HG03558 (cell line): ENCODE results near the gene AP3M1.
"Not testable (repeated sequence)": the region's sequence is repeated elsewhere in the genome, so short reads cannot be mapped to it uniquely, and the experiment has no call there.

Experiments
- ATAC-seq: cut with Tn5 transposase; IDR thresholded peaks from one replicate; pipeline ENCODE4 v1.9.1; 2021; ENCODE audit warnings: moderate number of reproducible peaks; ENCODE audit not compliant: unreplicated experiment; ENCODE audit errors: extremely low read depth

AP3M1 gene, protein sequence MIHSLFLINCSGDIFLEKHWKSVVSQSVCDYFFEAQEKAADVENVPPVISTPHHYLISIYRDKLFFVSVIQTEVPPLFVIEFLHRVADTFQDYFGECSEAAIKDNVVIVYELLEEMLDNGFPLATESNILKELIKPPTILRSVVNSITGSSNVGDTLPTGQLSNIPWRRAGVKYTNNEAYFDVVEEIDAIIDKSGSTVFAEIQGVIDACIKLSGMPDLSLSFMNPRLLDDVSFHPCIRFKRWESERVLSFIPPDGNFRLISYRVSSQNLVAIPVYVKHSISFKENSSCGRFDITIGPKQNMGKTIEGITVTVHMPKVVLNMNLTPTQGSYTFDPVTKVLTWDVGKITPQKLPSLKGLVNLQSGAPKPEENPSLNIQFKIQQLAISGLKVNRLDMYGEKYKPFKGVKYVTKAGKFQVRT

DNA sequence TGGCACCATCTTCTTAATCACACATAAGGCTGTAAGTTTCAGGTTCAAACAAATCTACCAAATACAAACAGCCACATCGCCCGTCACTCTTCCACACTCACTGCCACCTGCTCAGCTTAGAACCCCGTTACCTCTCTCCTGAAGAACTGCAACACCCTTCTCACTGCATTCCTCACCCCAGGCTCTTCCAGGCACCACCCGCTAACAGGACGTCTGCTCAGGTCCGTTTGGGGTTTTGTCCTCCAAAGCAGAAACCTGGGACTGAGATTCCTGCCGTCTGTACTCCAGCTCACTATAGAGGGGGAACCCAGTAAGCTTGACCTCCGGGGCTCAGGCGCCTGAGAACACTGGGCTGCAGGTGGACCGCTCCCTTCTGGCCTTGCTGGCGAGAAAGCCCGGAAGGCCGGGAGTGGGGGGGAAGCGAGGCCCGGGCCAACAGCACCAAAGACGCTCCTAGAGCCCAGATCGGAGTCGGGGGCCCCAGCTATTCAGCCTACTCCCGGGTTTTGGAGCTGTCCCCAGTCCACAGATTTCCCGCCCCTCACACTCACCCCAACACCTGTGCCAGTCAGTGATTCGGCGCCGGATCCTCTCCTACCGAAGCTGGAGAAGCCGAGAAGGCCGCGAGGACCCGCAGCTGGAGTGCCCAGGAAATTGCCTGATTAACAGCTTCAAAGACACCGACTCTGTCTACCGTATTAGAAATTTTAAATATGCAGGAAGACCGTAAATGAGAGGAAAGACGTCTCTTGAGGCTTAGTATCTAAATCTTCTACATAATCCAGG is at the start of gene AP3M1:
TSS of gene AP3M1 (minus strand) at position 625 of the 786 bp plus-strand sequence. CDS start 12,449 bp downstream, outside the sequence.
- ATAC-seq: peak; percentile 22

DNA sequence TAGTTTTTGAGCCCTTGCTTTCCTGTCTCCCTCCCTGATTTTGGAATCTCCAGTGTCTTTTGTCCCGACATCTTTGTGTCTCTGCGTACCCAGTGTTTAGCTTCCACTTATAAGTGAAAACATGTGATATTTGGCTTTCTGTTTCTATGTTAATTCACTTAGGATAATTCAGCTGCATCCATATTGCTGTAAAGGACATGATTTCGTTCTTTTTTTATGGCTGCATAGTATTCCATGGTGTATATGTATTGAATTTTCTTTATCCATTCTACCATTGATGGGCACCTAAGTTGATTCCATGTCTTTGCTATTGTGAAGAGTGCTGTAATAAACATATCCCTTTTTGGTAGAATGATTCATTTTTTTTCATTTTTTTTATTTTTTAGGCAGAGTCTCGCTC is 48.7 kb upstream of the AP3M1 start:
- ATAC-seq: no peak

DNA sequence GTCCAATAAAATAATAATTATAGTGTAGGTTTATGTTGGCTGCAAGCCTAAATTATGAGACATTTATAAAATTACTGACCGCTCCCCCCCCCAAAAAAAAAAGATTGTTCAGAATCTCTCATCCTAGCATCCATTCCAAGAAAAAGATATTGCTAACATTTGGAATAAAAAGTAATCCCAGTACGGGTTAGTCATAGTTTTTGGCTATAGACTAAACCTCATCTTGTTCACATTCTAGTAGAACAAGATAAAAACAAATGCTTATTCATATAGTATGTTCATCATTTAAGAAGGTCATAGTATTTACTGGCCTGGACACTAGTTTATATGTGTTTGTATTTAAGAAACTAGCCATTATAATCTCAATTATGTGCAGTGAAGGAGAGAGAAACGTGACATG is 44.4 kb upstream of the AP3M1 start:
- no peak for ATAC-seq

DNA sequence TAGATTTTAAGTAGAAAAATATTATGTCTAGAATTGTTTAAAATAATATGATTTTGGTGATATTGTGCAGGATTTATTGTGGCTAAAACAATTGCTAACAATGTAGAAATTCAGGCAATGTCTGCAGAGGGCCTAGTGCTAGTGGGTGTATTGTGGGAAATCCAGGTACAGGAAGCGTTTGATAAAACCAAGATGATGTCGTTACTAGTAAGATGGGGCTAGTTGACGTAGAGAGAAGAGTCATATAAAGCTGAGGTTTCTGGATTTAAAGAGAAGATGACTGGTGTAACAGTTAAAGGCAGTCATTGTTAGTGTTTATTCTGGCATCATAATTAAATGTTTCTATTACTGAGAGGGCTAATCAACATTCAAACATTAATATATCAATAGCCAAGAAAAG is 43.9 kb upstream of the AP3M1 start:
- no peak for ATAC-seq

DNA sequence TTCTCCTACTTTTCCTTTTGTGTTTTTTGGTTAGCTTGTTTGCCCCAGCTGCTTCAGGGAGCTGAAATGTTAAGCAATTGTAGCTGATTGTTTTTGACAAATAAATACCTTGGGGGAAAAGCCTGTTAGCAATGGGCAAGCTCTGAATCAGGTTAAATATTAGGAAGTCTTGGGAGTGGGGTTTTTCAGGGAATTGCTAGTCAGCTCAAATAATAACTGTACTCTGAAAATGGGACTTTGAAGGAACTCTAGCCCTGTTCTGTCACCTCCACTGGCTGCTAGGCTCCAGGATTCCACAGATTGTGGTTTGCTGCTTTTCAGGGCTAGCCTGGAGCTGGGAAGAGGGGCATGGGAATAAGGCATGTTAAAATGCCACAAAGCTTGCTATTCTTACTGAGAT is 39.9 kb upstream of the AP3M1 start:
- ATAC-seq: no peak

DNA sequence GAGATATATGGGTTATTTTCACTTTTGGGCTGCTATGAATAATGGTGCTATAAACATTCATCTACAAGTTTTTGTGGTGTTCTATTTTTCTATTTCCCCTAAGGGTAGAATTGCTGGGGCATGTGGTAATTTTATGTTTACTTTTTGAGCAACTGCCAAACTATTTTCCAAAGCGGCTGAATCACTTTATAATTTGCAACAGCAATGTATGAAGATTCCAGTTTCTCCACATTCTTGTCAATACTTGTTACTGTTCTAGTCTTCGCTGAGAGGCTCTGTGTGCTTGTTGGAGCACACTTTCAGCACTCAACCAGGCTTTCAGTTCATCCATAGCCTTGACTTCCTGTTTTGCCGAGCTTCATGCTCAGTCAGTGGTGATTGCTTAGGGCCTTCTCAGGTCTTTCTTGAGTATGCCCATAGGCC is 39.4 kb upstream of the AP3M1 start:
- ATAC-seq: no peak

DNA sequence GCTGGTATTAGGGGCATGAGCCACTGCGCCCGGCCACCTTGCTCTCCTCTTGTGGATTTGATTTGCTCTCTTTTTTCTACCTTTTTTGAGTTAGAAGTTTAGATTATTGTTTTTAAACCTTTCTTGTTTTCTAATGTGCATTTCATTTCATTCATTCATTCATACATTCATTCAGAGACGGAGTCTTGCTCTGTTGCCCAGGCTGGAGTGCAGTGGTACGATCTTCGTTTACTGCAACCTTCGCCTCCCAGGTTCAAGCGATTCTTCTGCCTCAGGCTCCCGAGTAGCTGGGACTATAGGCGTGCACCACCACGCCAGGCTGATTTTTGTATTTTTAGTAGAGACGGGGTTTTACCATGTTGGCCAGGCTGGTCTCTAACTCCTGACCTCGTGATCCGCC is 38.0 kb upstream of the AP3M1 start:
- ATAC-seq: not testable (repeated sequence)

DNA sequence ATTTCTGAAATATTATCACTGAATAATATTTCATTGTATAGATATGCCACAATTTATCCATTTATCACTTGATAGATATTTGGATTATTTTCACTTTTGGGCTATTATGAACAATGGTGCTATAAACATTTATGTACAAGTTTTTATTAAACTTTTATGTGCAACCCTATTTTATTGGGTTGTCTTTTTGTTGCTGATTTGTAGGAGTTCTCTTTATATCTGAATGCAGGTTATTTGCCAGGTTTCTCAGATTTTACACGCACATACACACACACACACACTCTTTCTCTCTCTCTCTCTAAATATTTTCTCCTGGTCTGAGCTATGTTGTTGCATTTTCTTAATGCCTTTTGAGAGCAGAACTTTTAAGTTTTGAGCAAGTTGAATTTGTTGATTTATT is 36.6 kb upstream of the AP3M1 start:
- ATAC-seq: no peak

DNA sequence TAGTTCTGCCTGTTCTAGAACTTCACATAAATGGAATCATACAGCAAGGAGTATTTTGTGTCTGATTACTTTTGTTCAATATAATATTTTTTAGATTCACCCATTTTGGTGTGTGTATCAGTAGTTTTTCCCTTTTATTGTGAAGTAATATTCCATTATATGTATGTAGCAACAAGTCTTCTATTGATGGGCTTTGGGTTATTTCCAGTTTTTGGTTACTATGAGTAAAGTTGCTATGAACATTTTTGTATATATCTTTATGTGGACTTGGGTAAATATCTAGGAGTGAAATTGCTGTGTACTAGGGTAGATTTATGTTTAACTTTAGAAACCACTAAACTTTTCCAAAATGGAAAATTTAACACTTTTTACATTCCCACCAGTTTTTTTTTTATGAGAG is 36.0 kb upstream of the AP3M1 start:
- no peak for ATAC-seq

DNA sequence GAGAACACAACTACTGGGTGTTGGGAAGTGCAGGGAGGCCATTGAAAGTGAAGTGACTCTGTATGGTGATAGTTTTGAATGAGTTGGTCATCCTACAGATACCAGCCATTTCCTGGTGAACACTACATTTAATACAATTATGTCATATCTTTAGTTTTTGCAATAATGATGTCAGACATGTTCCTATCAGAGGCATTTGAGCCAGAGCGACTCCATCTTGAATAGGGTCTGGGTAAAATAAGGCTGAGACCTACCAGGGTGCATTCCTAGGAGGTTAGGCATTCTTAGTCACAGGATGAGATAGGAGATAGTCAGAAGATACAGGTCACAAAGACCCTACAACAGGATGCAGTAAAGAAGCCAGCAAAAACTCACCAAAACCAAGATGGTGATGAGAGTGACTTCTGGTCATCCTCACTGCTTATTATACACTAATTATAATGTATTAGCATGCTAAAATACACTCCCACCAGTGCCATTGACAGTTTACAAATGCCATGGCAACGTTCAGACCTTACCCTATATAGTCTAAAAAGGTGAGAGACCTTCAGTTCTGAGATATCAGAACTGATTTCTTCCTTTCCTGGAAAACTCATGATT is 28.6 kb upstream of the AP3M1 start:
- ATAC-seq: no peak

DNA sequence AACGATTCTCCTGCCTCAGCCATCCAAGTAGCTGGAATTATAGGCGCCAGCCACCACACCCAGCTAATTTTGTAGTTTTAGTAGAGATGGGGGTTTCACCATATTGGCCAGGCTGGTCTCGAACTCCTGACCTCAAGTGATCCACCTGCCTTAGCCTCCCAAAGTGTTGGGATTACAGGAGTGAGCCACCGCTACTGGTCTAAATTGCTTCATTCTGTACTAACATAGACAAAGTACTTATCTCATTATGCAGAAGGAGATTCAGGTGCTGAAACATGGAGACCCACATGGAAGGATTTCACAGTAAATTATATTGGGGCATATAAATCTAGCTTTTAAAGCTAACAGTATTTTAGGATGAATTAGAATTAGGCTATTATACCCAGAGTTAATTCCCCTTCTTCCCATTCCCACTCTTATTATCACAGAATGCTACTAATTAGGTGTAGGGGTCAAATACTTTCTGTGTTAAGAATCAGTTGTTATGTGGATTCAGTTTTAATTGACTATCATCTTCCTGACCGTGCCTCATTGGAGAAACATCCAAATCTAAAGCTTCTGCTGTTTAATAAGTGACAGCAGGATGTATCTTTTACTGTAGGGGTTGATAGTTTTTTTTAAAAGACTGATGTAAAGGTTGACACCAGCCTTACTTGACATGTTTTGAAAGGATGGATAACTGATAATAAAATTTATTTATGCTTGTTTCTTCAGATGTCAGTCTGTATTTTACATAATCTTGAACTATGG is 27.6 kb upstream of the AP3M1 start:
- no peak for ATAC-seq

DNA sequence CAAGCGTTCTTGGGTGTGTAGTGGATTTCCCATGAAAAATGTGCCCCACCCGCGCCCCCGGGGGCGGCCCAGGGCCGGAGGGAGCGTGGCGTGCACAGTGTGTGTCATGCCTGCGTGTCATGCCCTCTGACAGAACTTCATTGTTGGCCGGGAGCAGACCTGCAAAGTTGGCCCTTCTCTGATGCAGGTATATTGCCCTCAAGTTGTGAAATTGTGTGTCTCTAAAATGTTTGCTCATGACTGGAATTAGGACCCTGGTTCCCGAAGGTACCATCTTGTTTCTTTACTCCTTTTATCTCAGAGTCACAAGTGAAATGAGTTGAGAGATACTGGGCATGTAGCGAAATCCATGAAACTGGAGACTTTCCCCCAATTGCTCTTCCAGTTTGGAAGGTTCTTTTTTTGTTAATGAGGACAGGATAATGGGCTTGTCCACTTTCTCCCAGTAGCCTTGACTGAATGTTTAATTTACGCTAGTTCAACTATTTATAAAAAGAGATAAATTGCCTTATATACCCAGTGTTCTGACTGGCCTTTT is 26.6 kb upstream of the AP3M1 start:
- ATAC-seq: no peak

DNA sequence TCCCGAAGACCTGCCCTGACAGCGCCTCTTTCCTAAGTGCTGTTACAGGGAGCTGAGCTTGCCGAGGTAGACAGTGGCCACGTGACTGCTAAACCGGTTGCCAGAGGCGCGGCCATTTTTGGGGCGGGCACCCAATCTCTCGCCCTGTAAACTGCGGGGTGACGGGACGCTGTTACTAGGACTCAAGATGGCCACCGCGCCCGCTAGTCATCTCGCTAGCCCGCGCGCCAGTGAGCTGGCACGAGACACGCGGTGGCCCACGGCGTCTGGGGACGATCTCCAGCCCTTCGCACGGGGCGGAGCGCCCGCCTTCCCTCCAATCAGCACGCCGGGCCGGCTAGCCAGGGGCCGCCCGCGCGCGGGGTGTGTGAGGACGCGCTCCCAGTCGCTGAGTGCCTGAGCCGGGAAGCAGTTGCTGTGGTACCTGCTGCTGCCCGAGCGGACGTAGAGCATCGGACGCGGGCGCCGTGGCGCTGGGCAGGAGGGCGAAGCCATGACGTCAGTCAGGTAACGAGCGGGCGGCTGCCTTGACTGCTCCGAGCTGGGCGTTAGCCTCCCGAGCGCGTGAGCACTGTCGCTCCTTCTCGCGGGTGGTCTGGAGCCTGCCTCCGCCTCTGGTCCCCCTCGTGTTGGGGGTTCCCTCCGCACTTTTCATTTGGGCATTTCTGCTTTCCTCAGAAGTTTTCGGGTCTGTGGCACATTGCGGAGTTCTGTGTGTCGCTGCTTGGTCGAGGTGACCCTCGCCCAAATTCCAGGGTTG is 25.9 kb upstream of the AP3M1 start:
- peak; percentile 88 for ATAC-seq

DNA sequence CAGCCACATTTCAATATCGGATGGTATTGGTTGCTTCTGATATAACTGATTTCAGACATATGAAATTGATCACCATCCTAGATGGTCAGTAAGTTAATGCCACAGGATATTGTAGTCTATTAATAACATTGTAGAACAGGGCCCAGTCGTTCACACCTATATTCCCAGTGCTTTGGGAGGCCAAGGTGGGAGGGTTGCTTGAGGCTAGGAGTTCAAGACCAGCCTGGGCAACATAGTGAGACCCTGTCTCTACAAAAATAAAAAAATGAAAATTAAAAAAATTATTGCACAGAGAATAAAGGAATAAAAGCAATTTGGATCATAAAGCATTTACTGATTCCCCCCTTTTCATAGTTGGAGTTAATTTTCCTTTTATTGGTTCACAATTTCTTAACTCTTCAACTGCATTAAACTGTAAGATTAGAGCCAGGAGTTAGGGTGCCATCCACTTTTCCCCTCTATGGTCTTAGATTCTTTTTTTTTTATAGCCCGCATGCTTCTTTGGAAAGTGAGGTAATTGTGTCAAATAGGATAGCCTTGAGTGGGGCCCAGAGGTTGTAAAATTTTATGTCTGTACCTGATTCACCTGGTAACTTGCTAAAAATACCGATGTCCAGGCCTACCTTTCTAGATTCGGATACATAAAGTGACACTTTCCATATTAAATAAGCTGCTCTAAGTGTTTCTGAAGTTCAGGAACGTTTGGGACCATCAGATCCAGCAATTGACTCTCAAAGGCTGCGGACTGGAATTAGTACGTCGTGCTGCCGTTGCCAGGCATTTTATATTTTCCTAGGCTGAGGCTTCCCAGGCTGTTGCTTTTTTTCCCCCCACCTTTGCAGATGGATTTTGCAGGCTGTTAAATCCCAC is 25.1 kb upstream of the AP3M1 start:
- ATAC-seq: no peak

DNA sequence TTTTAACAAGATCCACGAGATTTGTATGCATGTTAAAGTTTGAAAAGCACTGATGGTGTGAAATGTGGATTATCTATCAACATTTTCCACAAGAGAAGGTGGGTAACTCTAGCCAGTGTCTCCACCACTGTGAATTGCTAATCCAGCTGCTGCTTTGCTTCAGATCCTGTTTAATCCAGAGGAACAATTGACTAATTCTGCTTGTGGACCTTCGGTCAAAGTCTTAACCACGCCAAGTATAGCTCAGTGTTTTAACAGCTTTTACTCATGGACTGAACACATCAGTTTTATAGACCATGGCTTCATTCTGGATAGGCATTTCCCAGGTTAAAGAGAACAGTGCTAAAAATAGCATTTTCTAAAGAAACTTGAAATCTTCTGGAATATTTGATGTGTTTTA is 23.9 kb upstream of the AP3M1 start:
- no peak for ATAC-seq

DNA sequence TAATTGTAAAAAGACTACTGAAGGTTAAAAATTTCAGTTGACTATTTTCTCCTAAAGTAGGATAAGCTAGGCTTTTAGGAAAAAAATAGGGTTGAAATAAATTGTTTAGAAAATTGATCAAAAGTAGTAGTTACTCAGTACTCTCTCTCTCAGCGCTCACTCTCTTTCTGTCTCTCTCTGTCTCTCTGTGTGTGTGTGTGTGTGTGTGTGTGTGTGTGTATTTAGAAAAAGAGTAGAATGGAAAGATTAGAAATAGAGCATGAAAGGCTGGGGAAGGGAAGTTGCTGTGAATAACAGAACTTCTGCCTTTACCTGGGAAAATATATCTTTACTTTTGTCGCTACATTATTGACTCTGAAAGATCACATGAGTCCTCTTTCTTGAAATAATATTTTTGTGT is 21.0 kb upstream of the AP3M1 start:
- ATAC-seq: no peak

DNA sequence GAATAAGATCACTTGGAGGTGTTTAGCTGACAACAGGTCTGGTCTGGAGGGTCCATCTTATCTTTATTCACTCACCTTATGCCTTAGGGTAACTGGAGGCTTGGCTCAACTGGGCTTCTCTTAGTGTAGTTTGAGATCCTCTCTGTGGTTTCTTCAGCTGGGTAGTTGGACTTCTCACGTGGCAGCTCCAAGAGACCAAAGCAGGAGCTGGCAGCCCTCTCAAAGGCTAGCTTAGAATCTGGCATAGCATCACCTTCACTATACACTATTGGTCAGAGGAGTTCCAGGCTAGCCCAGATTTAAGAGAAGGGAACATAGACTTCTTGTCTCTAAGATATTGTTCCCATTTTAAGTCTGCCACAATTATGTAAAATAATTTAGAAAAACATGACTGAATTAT is 16.8 kb upstream of the AP3M1 start:
- ATAC-seq: no peak

DNA sequence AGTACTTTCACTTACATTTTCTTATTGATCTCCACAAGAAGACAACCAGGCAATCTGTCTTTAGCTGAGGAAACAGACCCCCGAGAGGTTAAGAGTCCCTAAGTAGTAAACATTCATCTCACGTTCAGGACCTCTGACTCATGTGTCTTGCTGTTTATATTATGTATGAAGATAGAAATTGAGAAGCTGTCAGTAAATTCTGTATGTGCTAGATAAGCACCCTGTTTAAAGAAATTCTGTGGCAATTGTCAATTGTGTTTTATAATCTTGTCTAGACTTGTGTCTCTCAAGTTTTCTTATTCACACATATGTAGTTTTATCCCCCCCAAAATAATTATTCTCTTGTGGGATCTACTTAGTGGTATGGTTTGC is 14.9 kb upstream of the AP3M1 start:
- ATAC-seq: no peak
